Measurements from ENCODE around the gene PDE2A.

GRCh38 chr11:72702096-72702495, 27.9 kb upstream of the PDE2A start:
- TF ChIP-seq POLR2A (IDR thresholded peaks at IDR 0.05) = no peak
- TF ChIP-seq CTCF (IDR thresholded peaks at IDR 0.05) = no peak
